Mesenchymal stem cell (in vitro differentiated cells and primary cell): ENCODE data around the gene DSCAM.

ENCODE experiments used
- DNase-seq: peaks from one replicate; pipeline ENCODE4 v3.0.0-alpha.2; 2013
- H2AFZ ChIP-seq: one replicate; pipeline ENCODE4 v1.6.1; 2013; ENCODE audit warnings: low read depth, mild to moderate bottlenecking, control low read depth, inconsistent platforms, low read length, moderate library complexity
- H2AK5ac ChIP-seq: 2 replicates; pipeline ENCODE4 v1.6.1; 2013; ENCODE audit warnings: low read length, moderate library complexity, mild to moderate bottlenecking, inconsistent platforms; ENCODE audit not compliant: severe bottlenecking
- H2BK120ac ChIP-seq: one replicate; pipeline ENCODE4 v1.6.1; 2013; ENCODE audit warnings: low read depth, mild to moderate bottlenecking, inconsistent platforms, low read length, moderate library complexity
- H2BK12ac ChIP-seq, 2 experiments: one replicate each; pipeline ENCODE4 v1.6.1; 2013; ENCODE audit warnings: inconsistent platforms in 2 of 2, low read length in 2 of 2, mild to moderate bottlenecking in 2 of 2, moderate library complexity in 2 of 2, control low read depth in 1 of 2
- H2BK15ac ChIP-seq: one replicate; pipeline ENCODE4 v1.6.1; 2013; ENCODE audit warnings: mild to moderate bottlenecking, low read depth, inconsistent platforms; ENCODE audit not compliant: poor library complexity, severe bottlenecking
- H2BK5ac ChIP-seq: 2 replicates; pipeline ENCODE4 v1.6.1; 2013; ENCODE audit warnings: low read depth, mild to moderate bottlenecking, low read length, control low read depth, inconsistent platforms; ENCODE audit not compliant: poor library complexity, severe bottlenecking
- H3K14ac ChIP-seq, 2 experiments: one replicate each; pipeline ENCODE4 v1.6.1; 2013; ENCODE audit warnings: inconsistent platforms in 2 of 2, low read length in 2 of 2, control low read depth in 1 of 2, mild to moderate bottlenecking in 1 of 2, moderate library complexity in 1 of 2
- H3K18ac ChIP-seq, 2 experiments: one replicate each; pipeline ENCODE4 v1.6.1; 2013; ENCODE audit warnings: inconsistent platforms in 2 of 2, low read length in 2 of 2, control low read depth in 1 of 2, low read depth in 1 of 2, mild to moderate bottlenecking in 1 of 2
- H3K23ac ChIP-seq, 2 experiments: one replicate each; pipeline ENCODE4 v1.6.1; 2013; ENCODE audit warnings: inconsistent platforms in 2 of 2, low read length in 2 of 2, mild to moderate bottlenecking in 2 of 2, moderate library complexity in 2 of 2, control low read depth in 1 of 2
- H3K27ac ChIP-seq: 2 replicates; pipeline ENCODE4 v1.5.1; 2013; ENCODE audit warnings: mild to moderate bottlenecking, moderate library complexity, low read length, control low read depth, inconsistent platforms; ENCODE audit not compliant: poor library complexity, severe bottlenecking
- H3K27me3 ChIP-seq, 2 experiments: 2 replicates each; pipeline versions ENCODE4 v1.6.1 to v1.7.0; 2013; ENCODE audit warnings: low read length in 2 of 2, mild to moderate bottlenecking in 2 of 2, moderate library complexity in 2 of 2, control low read depth in 1 of 2, inconsistent platforms in 1 of 2; ENCODE audit not compliant: control insufficient read depth in 1 of 2, insufficient read depth in 1 of 2
- H3K36me3 ChIP-seq, 2 experiments: 2 replicates each; pipeline versions ENCODE4 v1.6.1 to v1.7.0; 2013; ENCODE audit warnings: low read length in 2 of 2, control low read depth in 1 of 2, inconsistent platforms in 1 of 2, low read depth in 1 of 2, mild to moderate bottlenecking in 1 of 2; ENCODE audit not compliant: insufficient read depth in 2 of 2, control insufficient read depth in 1 of 2
- H3K4ac ChIP-seq, 2 experiments: one replicate each; pipeline ENCODE4 v1.6.1; 2013; ENCODE audit warnings: inconsistent platforms in 2 of 2, low read length in 2 of 2, mild to moderate bottlenecking in 2 of 2, moderate library complexity in 2 of 2, control low read depth in 1 of 2, low read depth in 1 of 2
- H3K4me1 ChIP-seq: 2 replicates; pipeline ENCODE4 v1.6.1; 2013; ENCODE audit warnings: low read depth, low read length, control low read depth; ENCODE audit not compliant: control insufficient read depth, insufficient read depth
- H3K4me2 ChIP-seq: 2 replicates; pipeline ENCODE4 v1.6.1; 2013; ENCODE audit warnings: low read length, mild to moderate bottlenecking, inconsistent platforms; ENCODE audit not compliant: poor library complexity, severe bottlenecking
- H3K4me3 ChIP-seq, 2 experiments: 2 replicates each; pipeline versions ENCODE4 v1.5.1 to v1.7.0; 2013; ENCODE audit warnings: low read length in 2 of 2, mild to moderate bottlenecking in 2 of 2, control low read depth in 1 of 2, low read depth in 1 of 2; ENCODE audit not compliant: insufficient read depth in 1 of 2
- H3K79me1 ChIP-seq: replicated peaks from 2 replicates; pipeline ENCODE4 v1.6.1; 2013; ENCODE audit warnings: mild to moderate bottlenecking, control low read depth, low read length, inconsistent platforms; ENCODE audit not compliant: poor library complexity, severe bottlenecking
- H3K9ac ChIP-seq: 2 replicates; pipeline ENCODE4 v1.7.0; 2013; ENCODE audit warnings: mild to moderate bottlenecking, low read length, moderate library complexity
- H3K9me3 ChIP-seq: 2 replicates; pipeline ENCODE4 v1.7.0; 2013; ENCODE audit warnings: mild to moderate bottlenecking, low read length; ENCODE audit not compliant: control insufficient read depth
- H4K8ac ChIP-seq: one replicate; pipeline ENCODE4 v1.6.1; 2013; ENCODE audit warnings: inconsistent platforms, mild to moderate bottlenecking, low read length, moderate library complexity
- H4K91ac ChIP-seq: one replicate; pipeline ENCODE4 v1.6.1; 2013; ENCODE audit warnings: mild to moderate bottlenecking, low read length, inconsistent platforms
- WGBS: methylation state at CpG from one replicate; pipeline ENCODE4 v1.1.7; 2013; ENCODE audit warnings: mixed read lengths; 5-methylcytosine and 5-hydroxymethylcytosine counted together

Gene DSCAM

GRCh38 chr21:40569357-40569756 lies 277.6 kb downstream of the DSCAM start:
- Histone ChIP-seq H3K27ac (no peak overlapping the region), H3K23ac (no peak overlapping the region), H3K9me3 (peaks cover 4% of the 10 kb centered on the region), H2BK12ac (no peak overlapping the region), H2BK5ac (no peak overlapping the region), H2AK5ac (no peak overlapping the region), H4K8ac (no peak overlapping the region), H3K18ac (no peak overlapping the region), H4K91ac (no peak overlapping the region), H3K36me3 (no peaks in the 10 kb centered on the region), H3K4ac (no peak overlapping the region), H3K4me2 (no peak overlapping the region), H2BK120ac (no peak overlapping the region), H3K27me3 (no peaks in the 10 kb centered on the region), H3K4me3 (no peak overlapping the region), H2BK15ac (no peak overlapping the region), H2AFZ (no peak overlapping the region), H3K9ac (no peak overlapping the region), H3K4me1 (no peaks in the 10 kb centered on the region), H3K79me1 (no peaks in the 10 kb centered on the region), H3K14ac (no peak overlapping the region)
- DNase-seq = no peak
- 40% methylated on average over 7 of the region's 7 CpGs for whole genome bisulfite sequencing

GRCh38 chr21:40568807-40569206 lies 278.2 kb downstream of the DSCAM start:
- no peak overlapping the region for H3K4ac ChIP-seq
- H3K36me3 ChIP-seq = no peaks in the 10 kb centered on the region
- no peak overlapping the region for H3K14ac ChIP-seq
- no peak overlapping the region for H2BK120ac ChIP-seq
- no peak overlapping the region for H3K4me3 ChIP-seq
- DNase-seq = no peak
- H2BK5ac ChIP-seq = no peak overlapping the region
- no peak overlapping the region for H3K4me2 ChIP-seq
- no peak overlapping the region for H2BK15ac ChIP-seq
- no peak overlapping the region for H3K27ac ChIP-seq
- no peak overlapping the region for H4K91ac ChIP-seq
- H3K23ac ChIP-seq = no peak overlapping the region
- H3K18ac ChIP-seq = no peak overlapping the region
- H3K9ac ChIP-seq = no peak overlapping the region
- no peak overlapping the region for H2AK5ac ChIP-seq
- H3K79me1 ChIP-seq = no peaks in the 10 kb centered on the region
- no peaks in the 10 kb centered on the region for H3K27me3 ChIP-seq
- 40% methylated on average over 1 of the region's 1 CpG for WGBS
- no peak overlapping the region for H2AFZ ChIP-seq
- H3K4me1 ChIP-seq = no peaks in the 10 kb centered on the region
- H3K9me3 ChIP-seq = peaks cover 4% of the 10 kb centered on the region
- H4K8ac ChIP-seq = no peak overlapping the region
- H2BK12ac ChIP-seq = no peak overlapping the region

- Histone ChIP-seq H3K4me3 (no peak overlapping the region), H3K79me1 (no peaks in the 10 kb centered on the region), H2BK12ac (no peak overlapping the region), H4K8ac (no peak overlapping the region), H2AFZ (no peak overlapping the region), H2BK120ac (no peak overlapping the region), H2BK15ac (no peak overlapping the region), H2BK5ac (no peak overlapping the region), H3K4me1 (no peaks in the 10 kb centered on the region), H3K23ac (no peak overlapping the region), H4K91ac (no peak overlapping the region), H3K36me3 (no peaks in the 10 kb centered on the region), H3K4ac (no peak overlapping the region), H3K27me3 (no peaks in the 10 kb centered on the region), H3K18ac (no peak overlapping the region), H3K14ac (no peak overlapping the region), H3K9ac (no peak overlapping the region), H3K4me2 (no peak overlapping the region), H2AK5ac (no peak overlapping the region), H3K27ac (no peak overlapping the region), H3K9me3 (peaks cover 4% of the 10 kb centered on the region)
- no peak for DNase-seq
- WGBS = 58% methylated on average over 2 of the region's 3 CpGs
Measured at GRCh38 chr21:40567501-40567900, 279.5 kb downstream of the DSCAM start.

GRCh38 chr21:40566486-40566885 lies 280.5 kb downstream of the DSCAM start:
- H3K27ac ChIP-seq = no peak overlapping the region
- H2BK120ac ChIP-seq = no peak overlapping the region
- H3K9me3 ChIP-seq = peaks cover 6% of the 10 kb centered on the region
- no peak overlapping the region for H4K8ac ChIP-seq
- no peak overlapping the region for H2BK15ac ChIP-seq
- H3K14ac ChIP-seq = no peak overlapping the region
- no peaks in the 10 kb centered on the region for H3K79me1 ChIP-seq
- no peak overlapping the region for H4K91ac ChIP-seq
- H3K23ac ChIP-seq = no peak overlapping the region
- H2AK5ac ChIP-seq = no peak overlapping the region
- no peak overlapping the region for H2BK12ac ChIP-seq
- no peak overlapping the region for H2AFZ ChIP-seq
- no peak overlapping the region for H3K4ac ChIP-seq
- no peaks in the 10 kb centered on the region for H3K36me3 ChIP-seq
- no peak overlapping the region for H3K18ac ChIP-seq
- no peaks in the 10 kb centered on the region for H3K27me3 ChIP-seq
- DNase-seq = no peak
- no peak overlapping the region for H3K4me2 ChIP-seq
- no peak overlapping the region for H2BK5ac ChIP-seq
- no peak overlapping the region for H3K9ac ChIP-seq
- H3K4me3 ChIP-seq = no peak overlapping the region
- no peaks in the 10 kb centered on the region for H3K4me1 ChIP-seq
- 20% methylated on average over 1 of the region's 1 CpG for WGBS
